SU-DHL-6 (cell line): ENCODE results near the gene TREML4.

ENCODE experiments used
- H2AFZ ChIP-seq: fragments of 200-600 bp; sonication (generic); 2 replicates; pipeline ENCODE4 v1.6.1; 2014; ENCODE audit warnings: low read depth, mild to moderate bottlenecking, moderate library complexity, mixed read lengths, antibody characterized with exemption, low read length; ENCODE audit not compliant: severe bottlenecking
- H3F3A ChIP-seq: fragments of 200-600 bp; shearing (Covaris generic); 2 replicates; pipeline ENCODE4 v1.6.0; 2016; ENCODE audit warnings: antibody characterized with exemption, mild to moderate bottlenecking; ENCODE audit not compliant: insufficient read depth
- H3K27ac ChIP-seq: fragments of 200-600 bp; sonication (generic); 2 replicates; pipeline ENCODE4 v1.5.1; 2016; ENCODE audit warnings: low read depth, mild to moderate bottlenecking, low read length, moderate library complexity, mixed read lengths
- H3K27me3 ChIP-seq: fragments of 200-600 bp; sonication (generic), shearing (Covaris generic); 2 replicates; pipeline ENCODE4 v1.6.0; 2014; ENCODE audit warnings: mild to moderate bottlenecking, low read length
- H3K36me3 ChIP-seq: fragments of 200-600 bp; sonication (generic); 2 replicates; pipeline ENCODE4 v1.6.1; 2014; ENCODE audit warnings: mild to moderate bottlenecking, low read length, mixed read lengths
- H3K4me2 ChIP-seq: fragments of 300-600, 200-600 bp; shearing (Covaris generic), sonication (generic); 2 replicates; pipeline ENCODE4 v1.6.0; 2014; ENCODE audit warnings: low read length, low read depth, mild to moderate bottlenecking; ENCODE audit not compliant: poor library complexity, severe bottlenecking
- H3K4me3 ChIP-seq: fragments of 200-600 bp; sonication (generic); 2 replicates; pipeline ENCODE4 v1.5.1; 2014; ENCODE audit warnings: antibody characterized with exemption, low read length, mild to moderate bottlenecking, mixed read lengths; ENCODE audit not compliant: insufficient read depth, poor library complexity, severe bottlenecking
- H3K79me2 ChIP-seq: fragments of 200-600 bp; sonication (generic); 2 replicates; pipeline ENCODE4 v1.6.1; 2014; ENCODE audit warnings: mild to moderate bottlenecking, low read length, moderate library complexity; ENCODE audit not compliant: insufficient read depth
- H3K9ac ChIP-seq: fragments of 200-600 bp; sonication (generic); 2 replicates; pipeline ENCODE4 v1.7.0; 2014; ENCODE audit warnings: mild to moderate bottlenecking, low read length
- H3K9me2 ChIP-seq: fragments of 200-600 bp; sonication (generic); replicated peaks from 2 replicates; pipeline ENCODE4 v1.6.1; 2014; ENCODE audit warnings: low read length; ENCODE audit not compliant: insufficient read depth
- H3K9me3 ChIP-seq: fragments of 200-600 bp; sonication (generic); 2 replicates; pipeline ENCODE4 v1.6.1; 2014; ENCODE audit warnings: low read length, mixed read lengths; ENCODE audit not compliant: insufficient read depth
- H4K20me1 ChIP-seq: fragments of 200-600 bp; sonication (generic); 2 replicates; pipeline ENCODE4 v1.6.1; 2014; ENCODE audit warnings: low read depth, mild to moderate bottlenecking, antibody characterized with exemption, low read length, moderate library complexity, mixed read lengths
- CTCF ChIP-seq: fragments of 200-600 bp; sonication (generic); IDR thresholded peaks from one replicate; pipeline ENCODE4 v1.5.1; 2017; ENCODE audit warnings: antibody characterized with exemption, mild to moderate bottlenecking, low read length, moderate library complexity; ENCODE audit not compliant: insufficient read depth, poor library complexity, severe bottlenecking
- EZH2phosphoT487 ChIP-seq: fragments of 200-600 bp; sonication (generic), shearing (Covaris generic); conservative IDR thresholded peaks from 2 replicates; pipeline ENCODE4 v1.6.1; 2018; ENCODE audit warnings: mild to moderate bottlenecking, antibody characterized with exemption, low read length, moderate library complexity, mixed read lengths

The TREML4 gene

GRCh38 chr6:41226752-41227151 lies 1.4 kb upstream of the TREML4 start:
- Histone ChIP-seq H2AFZ (no peak overlapping the region), H3K9me2 (no peaks in the 10 kb centered on the region), H3K27ac (no peak overlapping the region), H3K4me3 (no peak overlapping the region), H3F3A (no peaks in the 10 kb centered on the region), H3K79me2 (no peaks in the 10 kb centered on the region), H3K36me3 (no peaks in the 10 kb centered on the region), H3K4me2 (no peak overlapping the region), H3K27me3 (no peaks in the 10 kb centered on the region), H3K9ac (no peak overlapping the region), H4K20me1 (no peaks in the 10 kb centered on the region), H3K9me3 (no peaks in the 10 kb centered on the region)
- TF ChIP-seq EZH2phosphoT487 (no peak), CTCF (no peak)

GRCh38 chr6:41228616-41229015 lies 467 bp downstream of the TREML4 start:
- Histone ChIP-seq H3K9me2 (no peaks in the 10 kb centered on the region), H3K27me3 (no peaks in the 10 kb centered on the region), H2AFZ (no peak overlapping the region), H3K9ac (no peak overlapping the region), H3K27ac (no peak overlapping the region), H3K4me2 (no peak overlapping the region), H3K4me3 (no peak overlapping the region), H4K20me1 (no peaks in the 10 kb centered on the region), H3K36me3 (no peaks in the 10 kb centered on the region), H3F3A (no peaks in the 10 kb centered on the region), H3K9me3 (no peaks in the 10 kb centered on the region), H3K79me2 (no peaks in the 10 kb centered on the region)
- TF ChIP-seq EZH2phosphoT487 (no peak), CTCF (no peak)

GRCh38 chr6:41229721-41230120 lies 1.6 kb downstream of the TREML4 start:
- H3K27ac ChIP-seq, result no peak overlapping the region
- no peak overlapping the region for H3K4me2 ChIP-seq
- H3K79me2 ChIP-seq, result no peaks in the 10 kb centered on the region
- H2AFZ ChIP-seq, result no peak overlapping the region
- H4K20me1 ChIP-seq, result no peaks in the 10 kb centered on the region
- no peaks in the 10 kb centered on the region for H3F3A ChIP-seq
- no peaks in the 10 kb centered on the region for H3K9me3 ChIP-seq
- H3K36me3 ChIP-seq, result no peaks in the 10 kb centered on the region
- no peaks in the 10 kb centered on the region for H3K27me3 ChIP-seq
- no peak for TF ChIP-seq CTCF
- TF ChIP-seq EZH2phosphoT487, result no peak
- no peak overlapping the region for H3K9ac ChIP-seq
- no peaks in the 10 kb centered on the region for H3K9me2 ChIP-seq
- no peak overlapping the region for H3K4me3 ChIP-seq

DNA sequence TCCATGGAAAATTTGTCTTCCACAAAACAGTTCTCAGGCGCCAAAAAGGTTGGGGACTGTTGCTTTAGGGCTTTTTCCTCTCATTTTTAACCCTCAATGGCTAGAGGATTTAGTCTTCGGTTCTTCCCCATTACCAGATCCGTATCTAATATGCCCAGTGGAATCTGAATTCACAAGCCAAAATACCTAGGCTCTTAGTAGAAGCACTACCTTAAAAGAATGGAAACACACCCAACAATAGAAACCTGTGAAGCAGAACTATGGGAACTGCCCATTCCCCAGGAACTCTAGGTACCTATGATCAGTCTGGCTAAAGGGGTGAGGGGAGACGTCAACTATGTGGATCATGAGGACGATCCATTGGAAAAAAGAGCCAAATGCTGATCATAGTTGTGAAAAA lies 3.1 kb downstream of the TREML4 start:
- no peak overlapping the region for H2AFZ ChIP-seq
- H3K36me3 ChIP-seq, result no peaks in the 10 kb centered on the region
- H3K9me3 ChIP-seq, result no peaks in the 10 kb centered on the region
- H3K9ac ChIP-seq, result no peak overlapping the region
- no peak overlapping the region for H3K27ac ChIP-seq
- H3F3A ChIP-seq, result no peaks in the 10 kb centered on the region
- no peaks in the 10 kb centered on the region for H4K20me1 ChIP-seq
- H3K4me2 ChIP-seq, result no peak overlapping the region
- no peak for TF ChIP-seq CTCF
- no peak for TF ChIP-seq EZH2phosphoT487
- H3K4me3 ChIP-seq, result no peak overlapping the region
- H3K27me3 ChIP-seq, result no peaks in the 10 kb centered on the region
- no peaks in the 10 kb centered on the region for H3K9me2 ChIP-seq
- no peaks in the 10 kb centered on the region for H3K79me2 ChIP-seq
